GM18507 (cell line): ENCODE data around the gene CYB5D1.

Experiments
- DNase-seq: peaks from one replicate; pipeline ENCODE4 v3.0.0; 2011; ENCODE audit warnings: low read depth; ENCODE audit not compliant: insufficient read length; ENCODE audit errors: extremely low spot score
- FAIRE-seq: peaks from 2 replicates; lab custom pipeline; 2011; peaks lifted over from hg19 to GRCh38; lab: Jason Lieb, UNC

CYB5D1 gene

GRCh38 chr17:7909089-7909488 lies 51.3 kb downstream of the CYB5D1 start:
- no peak for DNase-seq
- no peak for FAIRE-seq

GRCh38 chr17:7910281-7910680 lies 52.5 kb downstream of the CYB5D1 start:
- FAIRE-seq (no peak), DNase-seq (no peak)

- DNase-seq, result no peak
- FAIRE-seq, result no peak
These were observed 52.9 kb downstream of the CYB5D1 start for GRCh38 chr17:7910711-7911110.

- FAIRE-seq (no peak), DNase-seq (no peak)
These were observed 53.3 kb downstream of the CYB5D1 start for GRCh38 chr17:7911116-7911515.
